ENCODE measurements around the gene SF3A1. TPM values are rescaled to one million over a fixed set of nuclear protein-coding genes. Genes with fewer than 3 reads are reported as not detected.

Gene SF3A1
- total and polyA plus RNA-seq, 2 donors (not counting 3 experiments of a cell fraction or from before 2014, with no cell fraction given), result 60.2 to 187 TPM

DNA sequence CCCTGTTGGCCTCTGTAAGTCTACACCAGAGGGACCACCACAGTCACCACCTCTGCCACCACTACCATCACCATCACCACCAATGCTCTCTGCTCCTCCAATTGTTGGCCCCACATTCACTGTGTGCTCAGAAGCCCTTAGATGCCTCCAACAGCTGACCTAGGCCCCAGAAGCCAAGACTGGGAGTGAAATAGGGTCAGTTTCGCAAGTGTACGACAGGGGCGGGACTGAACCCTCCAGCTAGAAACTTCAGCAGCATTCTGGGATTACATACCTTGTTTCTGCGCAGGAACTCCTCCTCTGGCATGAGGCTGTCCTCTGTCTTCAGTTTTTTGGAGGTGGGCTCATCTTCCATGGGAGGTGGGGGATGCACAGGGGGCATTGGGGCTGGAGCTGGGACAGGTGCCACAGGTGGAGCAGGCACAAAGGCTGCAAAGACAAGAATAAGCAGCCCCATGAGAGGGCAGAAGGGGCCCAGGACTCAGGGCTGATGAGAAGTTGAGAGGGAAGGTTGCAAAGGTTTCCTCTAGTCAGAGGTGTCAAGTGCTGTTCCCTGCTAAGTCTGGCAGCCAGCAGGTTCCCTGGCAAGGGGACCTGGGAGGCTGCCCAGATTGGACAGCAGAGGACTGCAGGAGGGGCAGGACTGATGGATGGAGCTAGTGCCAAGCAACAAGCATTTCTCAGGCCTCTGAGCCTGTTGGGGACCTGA is 19.8 kb downstream of the SF3A1 start:
- no peak overlapping the region for H3K4me3 ChIP-seq (replicated peaks in 1 of 3; ENCODE audit: insufficient read depth in 1 of 3, low read depth in 1 of 3, low read length in 3 of 3)
- H3K27me3 ChIP-seq (ENCODE audit: control insufficient read depth in 2 of 2, insufficient read depth in 2 of 2, low read length in 2 of 2), result no peaks in the 10 kb centered on the region
- H3K4me1 ChIP-seq (ENCODE audit: control insufficient read depth, extremely low read depth, insufficient read depth, low read length), result no peaks in the 10 kb centered on the region
- ChIA-PET CTCF (interaction anchor here (14.7 kb wide), 1 partner anchor 48 kb away, joined by 164 read pairs; the partner anchor contains the start of gene CASTOR1), POLR2A (no interaction called here)
- no peak overlapping the region for H3K9ac ChIP-seq (replicated peaks; ENCODE audit: extremely low read depth, insufficient read depth, low read length)
- H4K20me1 ChIP-seq (replicated peaks; ENCODE audit: control insufficient read depth, extremely low read depth, insufficient read depth, low read length), result no peaks in the 10 kb centered on the region
- FAIRE-seq (no peak), DNase-seq (ENCODE audit: low read depth, low spot score) (no peak)
- no peaks in the 10 kb centered on the region for H3K9me3 ChIP-seq (replicated peaks; ENCODE audit: control insufficient read depth, insufficient read depth, low read length)
- no peaks in the 10 kb centered on the region for H3K79me2 ChIP-seq (ENCODE audit: control insufficient read depth, insufficient read depth, low read length)
- dilution Hi-C loops (cut with MboI; ENCODE audit: extremely low pct_ligation_motif_present, low sequenced_read_pairs), result no loop called here
- intact Hi-C loops (cut with micrococcal nuclease), result no loop called here
- H3K9me1 ChIP-seq (replicated peaks; ENCODE audit: control insufficient read depth, extremely low read depth, insufficient read depth, low read length), result no peaks in the 10 kb centered on the region
- no peak for TF ChIP-seq POLR2AphosphoS5 (IDR thresholded peaks at IDR 0.05; ENCODE audit: insufficient read depth, low read depth, low read length)
- TF ChIP-seq, protein P1, sequence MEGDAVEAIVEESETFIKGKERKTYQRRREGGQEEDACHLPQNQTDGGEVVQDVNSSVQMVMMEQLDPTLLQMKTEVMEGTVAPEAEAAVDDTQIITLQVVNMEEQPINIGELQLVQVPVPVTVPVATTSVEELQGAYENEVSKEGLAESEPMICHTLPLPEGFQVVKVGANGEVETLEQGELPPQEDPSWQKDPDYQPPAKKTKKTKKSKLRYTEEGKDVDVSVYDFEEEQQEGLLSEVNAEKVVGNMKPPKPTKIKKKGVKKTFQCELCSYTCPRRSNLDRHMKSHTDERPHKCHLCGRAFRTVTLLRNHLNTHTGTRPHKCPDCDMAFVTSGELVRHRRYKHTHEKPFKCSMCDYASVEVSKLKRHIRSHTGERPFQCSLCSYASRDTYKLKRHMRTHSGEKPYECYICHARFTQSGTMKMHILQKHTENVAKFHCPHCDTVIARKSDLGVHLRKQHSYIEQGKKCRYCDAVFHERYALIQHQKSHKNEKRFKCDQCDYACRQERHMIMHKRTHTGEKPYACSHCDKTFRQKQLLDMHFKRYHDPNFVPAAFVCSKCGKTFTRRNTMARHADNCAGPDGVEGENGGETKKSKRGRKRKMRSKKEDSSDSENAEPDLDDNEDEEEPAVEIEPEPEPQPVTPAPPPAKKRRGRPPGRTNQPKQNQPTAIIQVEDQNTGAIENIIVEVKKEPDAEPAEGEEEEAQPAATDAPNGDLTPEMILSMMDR (IDR thresholded peaks at IDR 0.05; ENCODE audit: extremely low read depth in 1 of 2, insufficient read depth in 1 of 2, low read depth in 1 of 2, low read length in 2 of 2), result no peak
- TF ChIP-seq POLR2A (IDR thresholded peaks at IDR 0.05; ENCODE audit: low read depth, low read length), result no peak
- TF ChIP-seq JUN (IDR thresholded peaks at IDR 0.05; ENCODE audit: borderline replicate concordance, insufficient read depth, insufficient read length, low read depth), result no peak
- TF ChIP-seq EZH2 (IDR thresholded peaks at IDR 0.05; ENCODE audit: borderline replicate concordance, low read depth, low read length, severe bottlenecking), result no peak
- TF ChIP-seq, protein P2, sequence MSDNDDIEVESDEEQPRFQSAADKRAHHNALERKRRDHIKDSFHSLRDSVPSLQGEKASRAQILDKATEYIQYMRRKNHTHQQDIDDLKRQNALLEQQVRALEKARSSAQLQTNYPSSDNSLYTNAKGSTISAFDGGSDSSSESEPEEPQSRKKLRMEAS (IDR thresholded peaks at IDR 0.05; ENCODE audit: insufficient read depth, insufficient read length), result no peak
- TF ChIP-seq GATA2 (IDR thresholded peaks at IDR 0.05; ENCODE audit: insufficient read depth, insufficient read length, low read depth, low read length), result no peak
- TF ChIP-seq FOS (IDR thresholded peaks at IDR 0.05; ENCODE audit: borderline replicate concordance, insufficient read depth, low read length), result no peak
- no peak for TF ChIP-seq MYC (IDR thresholded peaks at IDR 0.05; ENCODE audit: low read depth, low read length)
- no peak overlapping the region for H3K27ac ChIP-seq (ENCODE audit: insufficient read depth, low read depth, low read length)
- no TSS peak for BruUV-seq (replicated peaks)
- no peak overlapping the region for H3K4me2 ChIP-seq (ENCODE audit: insufficient read depth, low read length)
- H2AFZ ChIP-seq (ENCODE audit: low read depth, low read length), result no peak overlapping the region
- H3K36me3 ChIP-seq (ENCODE audit: control insufficient read depth in 2 of 2, extremely low read depth in 1 of 2, insufficient read depth in 2 of 2, low read length in 2 of 2), result peaks cover 40 to 83% of the 10 kb centered on the region in 2 experiments
